Epithelial cell of proximal tubule (primary cell): ENCODE measurements around the gene NEK1. TPM values are rescaled to one million over a fixed set of nuclear protein-coding genes. Genes with fewer than 3 reads are reported as not detected.
A peak's percentile ranks its signal among the peaks of the same experiment; 100 is the strongest.

ENCODE experiments used
- DNase-seq: peaks from one replicate; pipeline ENCODE4 v3.0.0-alpha.2; 2011; ENCODE audit warnings: low read depth
- H3K4me3 ChIP-seq: 2 replicates; pipeline ENCODE4 v1.5.1; 2011; ENCODE audit warnings: low read depth, mild to moderate bottlenecking, low read length
- CTCF ChIP-seq: conservative IDR thresholded peaks from 2 replicates; pipeline ENCODE4 v1.5.1; 2012; ENCODE audit warnings: low read depth, mild to moderate bottlenecking, low read length
- total RNA-seq: library from RNA; depleted of rRNA; stranded (reverse); fragments of >200 nt; gene quantifications from 2 replicates; pipeline ENCODE4 v1.2.3, GENCODE V29; 2015

The NEK1 gene
- total RNA-seq, 1 donor from 2014 or later: 8.0 TPM

- no peak overlapping the region for H3K4me3 ChIP-seq
- no peak for DNase-seq
Observed at GRCh38 chr4:169658196-169658595, 45.8 kb upstream of the NEK1 start.

GRCh38 chr4:169657470-169658107, 45.2 kb upstream of the NEK1 start:
- no peak overlapping the region for H3K4me3 ChIP-seq
- TF ChIP-seq CTCF: no peak
- DNase-seq: no peak

More at GRCh38 chr4:169658196-169658595, 45.8 kb upstream of the NEK1 start:
- no peak for TF ChIP-seq CTCF

GRCh38 chr4:169655401-169655800, 43.0 kb upstream of the NEK1 start:
- no peak for TF ChIP-seq CTCF
- H3K4me3 ChIP-seq: no peak overlapping the region
- DNase-seq: no peak

GRCh38 chr4:169652535-169652934, 40.2 kb upstream of the NEK1 start:
- no peak for DNase-seq
- TF ChIP-seq CTCF: no peak
- H3K4me3 ChIP-seq: no peak overlapping the region

GRCh38 chr4:169650227-169650936, 38.0 kb upstream of the NEK1 start:
- no peak for TF ChIP-seq CTCF
- DNase-seq: no peak
- no peak overlapping the region for H3K4me3 ChIP-seq

DNA sequence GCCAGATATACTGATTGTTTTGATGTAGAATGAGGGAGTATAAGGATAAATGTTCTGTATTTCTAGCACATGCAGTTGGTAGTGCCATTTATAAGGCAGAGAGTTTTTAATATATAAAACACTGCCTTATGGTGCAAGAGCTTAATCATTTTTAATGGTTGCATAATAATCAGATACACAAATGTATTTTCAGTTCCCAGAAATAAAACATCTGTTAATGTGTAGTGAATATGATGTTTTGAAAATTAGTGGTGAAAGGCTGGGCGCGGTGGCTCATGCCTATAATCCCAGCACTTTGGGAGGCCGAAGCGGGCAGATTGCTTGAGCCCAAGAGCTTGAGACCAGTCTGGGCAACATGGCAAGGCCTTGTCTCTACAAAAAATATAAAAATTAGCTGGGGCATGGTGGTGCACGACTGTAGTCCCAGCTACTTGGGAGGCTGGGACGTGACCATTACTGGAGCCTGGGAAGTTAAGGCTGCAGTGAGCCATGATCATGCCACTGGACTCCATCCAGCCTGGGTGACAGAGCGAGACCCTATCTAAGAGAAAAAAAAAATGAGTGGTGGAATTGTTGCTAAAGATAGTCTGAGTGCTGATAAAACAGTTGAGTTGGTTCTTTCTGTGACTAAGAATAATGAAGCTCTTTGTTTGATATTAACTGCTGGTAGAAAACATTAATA, 37.3 kb upstream of the NEK1 start:
- no peak for TF ChIP-seq CTCF
- peak; percentile 39 for DNase-seq
- H3K4me3 ChIP-seq: no peak overlapping the region
